ENCODE measurements around the gene C10orf90.

Gene C10orf90, protein sequence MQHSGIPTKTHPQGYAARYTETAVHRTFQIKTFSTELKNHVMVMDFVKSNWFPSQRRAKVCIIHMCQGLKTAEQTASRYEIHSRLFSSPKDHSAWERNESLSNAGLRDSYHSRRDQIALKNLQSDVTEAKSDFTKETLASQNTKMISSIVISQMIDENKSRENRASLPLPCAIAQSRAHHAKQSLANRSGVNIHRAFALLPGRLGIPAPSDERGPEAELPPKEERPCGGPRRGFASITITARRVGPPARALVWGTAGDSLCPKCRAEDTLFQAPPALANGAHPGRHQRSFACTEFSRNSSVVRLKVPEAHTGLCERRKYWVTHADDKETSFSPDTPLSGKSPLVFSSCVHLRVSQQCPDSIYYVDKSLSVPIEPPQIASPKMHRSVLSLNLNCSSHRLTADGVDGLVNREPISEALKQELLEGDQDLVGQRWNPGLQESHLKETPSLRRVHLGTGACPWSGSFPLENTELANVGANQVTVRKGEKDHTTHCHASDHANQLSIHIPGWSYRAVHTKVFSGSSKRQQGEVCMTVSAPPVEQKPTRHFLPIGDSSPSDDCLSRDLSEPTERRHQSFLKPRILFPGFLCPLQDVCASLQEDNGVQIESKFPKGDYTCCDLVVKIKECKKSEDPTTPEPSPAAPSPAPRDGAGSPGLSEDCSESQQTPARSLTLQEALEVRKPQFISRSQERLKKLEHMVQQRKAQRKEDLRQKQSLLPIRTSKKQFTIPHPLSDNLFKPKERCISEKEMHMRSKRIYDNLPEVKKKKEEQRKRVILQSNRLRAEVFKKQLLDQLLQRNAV

DNA sequence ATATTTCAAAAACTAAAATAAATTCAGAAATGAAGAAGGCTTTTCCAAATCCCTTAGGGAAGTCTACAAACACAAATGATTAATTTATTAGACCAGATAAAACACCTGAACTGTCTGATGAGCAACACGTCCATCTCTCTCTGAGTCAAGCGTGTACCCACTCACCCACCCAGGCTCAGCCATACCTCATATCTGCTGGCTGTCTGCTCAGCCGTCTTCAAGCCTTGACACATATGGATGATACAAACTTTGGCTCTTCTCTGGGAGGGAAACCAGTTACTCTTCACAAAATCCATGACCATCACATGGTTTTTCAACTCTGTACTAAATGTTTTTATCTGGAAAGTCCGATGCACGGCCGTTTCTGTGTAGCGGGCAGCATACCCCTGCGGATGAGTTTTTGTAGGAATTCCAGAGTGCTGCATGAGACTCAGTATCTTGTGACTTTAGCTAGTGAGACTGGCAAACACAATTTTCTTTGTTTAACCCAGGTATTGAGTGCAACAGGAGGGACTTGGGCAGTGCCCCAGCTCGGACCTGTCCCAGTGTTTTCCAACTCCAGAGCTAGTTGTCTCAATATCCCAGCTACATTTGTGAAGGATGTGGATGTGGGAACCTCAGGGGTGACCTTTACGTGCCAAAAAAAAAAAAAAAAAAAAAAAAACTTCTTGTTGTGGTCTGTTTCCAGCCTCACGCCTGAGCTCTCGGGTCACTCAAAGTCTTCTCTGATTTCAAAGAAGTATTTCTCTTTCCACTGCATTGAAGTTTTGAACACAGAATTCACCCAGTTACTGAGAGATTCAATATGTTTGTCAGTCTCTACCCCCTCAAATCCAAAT lies at the start of gene C10orf90:
C10orf90 (minus strand) TSS at position 638 of the 839 bp plus-strand sequence; CDS start at position 425, 213 bp downstream.
- Histone ChIP-seq H2AFZ (ENCODE audit: low read depth) (no peak within 1 kb of the TSS), H3K27me3 (ENCODE audit: insufficient read depth, low read depth) (no peaks in the 10 kb centered on the region), H3K4me1 (ENCODE audit: low read depth, poor library complexity, severe bottlenecking) (no peaks in the 10 kb centered on the region), H3K4me3 (IDR thresholded peaks at IDR 0.05; ENCODE audit: insufficient read depth, low read depth, low read length) (no peak within 1 kb of the TSS), H4K20me1 (ENCODE audit: insufficient read depth) (no peaks in the 10 kb centered on the region), H3K27ac (no peak within 1 kb of the TSS), H3K4me2 (no peak within 1 kb of the TSS), H3K79me2 (ENCODE audit: insufficient read depth, low read depth) (no peaks in the 10 kb centered on the region), H3K9ac (no peak within 1 kb of the TSS), H3K36me3 (ENCODE audit: insufficient read depth) (no peaks in the 10 kb centered on the region)
- no peak for TF ChIP-seq CTCF (conservative IDR thresholded peaks at IDR 0.05; ENCODE audit: low read depth, low read length)

DNA sequence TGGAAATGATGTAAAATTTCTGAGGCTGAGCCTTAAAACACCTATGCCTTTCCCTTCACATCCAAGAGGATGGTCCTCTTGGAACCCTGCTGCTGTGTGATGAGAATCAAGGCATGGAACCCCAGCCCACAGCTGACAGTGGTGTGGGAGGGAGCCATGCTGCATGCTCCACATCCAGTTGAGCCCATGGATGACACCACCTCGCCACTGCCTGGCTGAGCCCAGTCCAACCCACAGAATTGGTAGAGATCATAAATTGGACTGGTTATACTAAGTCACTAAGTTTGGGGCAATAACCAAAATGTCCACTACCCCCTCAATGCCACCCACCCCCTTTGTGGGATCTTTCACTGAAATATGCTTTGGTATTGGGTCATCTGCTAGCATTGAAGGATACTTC lies 45.9 kb upstream of the C10orf90 start:
- Histone ChIP-seq H4K20me1 (ENCODE audit: insufficient read depth) (no peaks in the 10 kb centered on the region), H3K4me2 (no peak overlapping the region), H3K4me1 (ENCODE audit: low read depth, poor library complexity, severe bottlenecking) (no peaks in the 10 kb centered on the region), H3K4me3 (IDR thresholded peaks at IDR 0.05; ENCODE audit: insufficient read depth, low read depth, low read length) (no peak overlapping the region), H3K27ac (no peak overlapping the region), H3K36me3 (ENCODE audit: insufficient read depth) (no peaks in the 10 kb centered on the region), H3K27me3 (ENCODE audit: insufficient read depth, low read depth) (no peaks in the 10 kb centered on the region), H2AFZ (ENCODE audit: low read depth) (no peak overlapping the region), H3K79me2 (ENCODE audit: insufficient read depth, low read depth) (no peaks in the 10 kb centered on the region), H3K9ac (no peak overlapping the region)
- TF ChIP-seq CTCF (conservative IDR thresholded peaks at IDR 0.05; ENCODE audit: low read depth, low read length) = no peak

DNA sequence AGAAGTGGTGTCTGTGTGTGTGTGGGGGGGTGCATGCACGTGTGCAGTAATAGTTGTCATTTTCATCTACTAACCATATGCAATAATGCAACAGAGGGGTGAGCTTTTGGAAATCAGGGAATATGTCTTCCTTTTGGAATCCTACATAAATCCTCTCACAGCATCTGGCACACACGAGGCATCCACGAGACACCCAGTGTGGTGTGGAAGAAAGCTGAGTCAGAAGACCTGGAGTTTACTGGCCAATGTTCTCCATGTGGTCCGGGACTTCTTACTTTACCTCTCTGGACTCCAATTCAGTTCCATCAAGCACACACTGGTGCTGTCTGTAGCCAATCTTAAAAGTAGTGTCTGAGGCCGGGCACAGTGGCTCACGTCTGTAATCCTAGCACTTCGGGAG lies 43.1 kb upstream of the C10orf90 start:
- H3K27me3 ChIP-seq (ENCODE audit: insufficient read depth, low read depth) = no peaks in the 10 kb centered on the region
- no peak for TF ChIP-seq CTCF (conservative IDR thresholded peaks at IDR 0.05; ENCODE audit: low read depth, low read length)
- H2AFZ ChIP-seq (ENCODE audit: low read depth) = no peak overlapping the region
- no peaks in the 10 kb centered on the region for H3K79me2 ChIP-seq (ENCODE audit: insufficient read depth, low read depth)
- H3K27ac ChIP-seq = no peak overlapping the region
- no peaks in the 10 kb centered on the region for H3K4me1 ChIP-seq (ENCODE audit: low read depth, poor library complexity, severe bottlenecking)
- H4K20me1 ChIP-seq (ENCODE audit: insufficient read depth) = no peaks in the 10 kb centered on the region
- H3K9ac ChIP-seq = no peak overlapping the region
- H3K4me2 ChIP-seq = no peak overlapping the region
- no peak overlapping the region for H3K4me3 ChIP-seq (IDR thresholded peaks at IDR 0.05; ENCODE audit: insufficient read depth, low read depth, low read length)
- no peaks in the 10 kb centered on the region for H3K36me3 ChIP-seq (ENCODE audit: insufficient read depth)

- no peaks in the 10 kb centered on the region for H3K4me1 ChIP-seq (ENCODE audit: low read depth, poor library complexity, severe bottlenecking)
- H3K36me3 ChIP-seq (ENCODE audit: insufficient read depth) = no peaks in the 10 kb centered on the region
- H3K4me3 ChIP-seq (IDR thresholded peaks at IDR 0.05; ENCODE audit: insufficient read depth, low read depth, low read length) = no peak overlapping the region
- no peaks in the 10 kb centered on the region for H3K79me2 ChIP-seq (ENCODE audit: insufficient read depth, low read depth)
- TF ChIP-seq CTCF (conservative IDR thresholded peaks at IDR 0.05; ENCODE audit: low read depth, low read length) = no peak
- no peak overlapping the region for H3K27ac ChIP-seq
- H4K20me1 ChIP-seq (ENCODE audit: insufficient read depth) = no peaks in the 10 kb centered on the region
- no peak overlapping the region for H3K4me2 ChIP-seq
- H2AFZ ChIP-seq (ENCODE audit: low read depth) = no peak overlapping the region
- H3K9ac ChIP-seq = no peak overlapping the region
- H3K27me3 ChIP-seq (ENCODE audit: insufficient read depth, low read depth) = no peaks in the 10 kb centered on the region
Measured at GRCh38 chr10:126712681-126713080, 42.2 kb upstream of the C10orf90 start.

Measured in KMS-11 (cell line).